Measurements from ENCODE around the gene TSHZ3.

Gene TSHZ3

DNA sequence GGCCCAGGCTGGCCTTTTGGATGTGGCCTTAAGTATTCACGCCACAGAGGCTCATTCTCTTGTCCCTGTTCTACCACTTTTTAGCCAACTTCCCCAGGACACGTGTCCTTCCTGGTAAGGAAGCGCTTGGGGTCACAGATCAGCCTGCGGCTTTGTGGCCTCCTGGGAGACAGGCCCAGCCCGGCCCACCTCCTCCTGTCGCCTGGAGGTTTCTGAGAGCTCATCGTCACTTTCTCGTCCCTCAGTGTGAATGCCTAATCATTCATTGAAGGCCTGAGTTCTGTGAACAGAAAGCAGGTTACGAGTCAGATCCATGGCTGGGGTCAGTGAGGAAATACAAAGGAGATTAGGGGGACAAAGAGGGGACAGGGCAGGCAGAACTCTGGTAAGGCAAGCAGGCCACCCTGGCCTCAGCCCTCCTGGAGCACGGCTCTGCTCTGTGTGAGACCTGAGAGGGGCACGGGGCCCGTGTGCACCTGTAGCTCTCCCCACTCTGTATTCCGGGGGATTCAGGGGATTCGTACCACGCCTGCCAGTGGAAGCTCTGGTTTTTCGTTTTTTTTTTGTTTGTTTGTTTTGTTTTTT lies 38.6 kb upstream of the TSHZ3 start:
- TF ChIP-seq, protein P1, sequence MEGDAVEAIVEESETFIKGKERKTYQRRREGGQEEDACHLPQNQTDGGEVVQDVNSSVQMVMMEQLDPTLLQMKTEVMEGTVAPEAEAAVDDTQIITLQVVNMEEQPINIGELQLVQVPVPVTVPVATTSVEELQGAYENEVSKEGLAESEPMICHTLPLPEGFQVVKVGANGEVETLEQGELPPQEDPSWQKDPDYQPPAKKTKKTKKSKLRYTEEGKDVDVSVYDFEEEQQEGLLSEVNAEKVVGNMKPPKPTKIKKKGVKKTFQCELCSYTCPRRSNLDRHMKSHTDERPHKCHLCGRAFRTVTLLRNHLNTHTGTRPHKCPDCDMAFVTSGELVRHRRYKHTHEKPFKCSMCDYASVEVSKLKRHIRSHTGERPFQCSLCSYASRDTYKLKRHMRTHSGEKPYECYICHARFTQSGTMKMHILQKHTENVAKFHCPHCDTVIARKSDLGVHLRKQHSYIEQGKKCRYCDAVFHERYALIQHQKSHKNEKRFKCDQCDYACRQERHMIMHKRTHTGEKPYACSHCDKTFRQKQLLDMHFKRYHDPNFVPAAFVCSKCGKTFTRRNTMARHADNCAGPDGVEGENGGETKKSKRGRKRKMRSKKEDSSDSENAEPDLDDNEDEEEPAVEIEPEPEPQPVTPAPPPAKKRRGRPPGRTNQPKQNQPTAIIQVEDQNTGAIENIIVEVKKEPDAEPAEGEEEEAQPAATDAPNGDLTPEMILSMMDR (IDR thresholded peaks at IDR 0.05; ENCODE audit: insufficient read depth, missing control alignments): no peak
- FAIRE-seq: no peak
- no peak for DNase-seq (ENCODE audit: insufficient read length, low spot score)

DNA sequence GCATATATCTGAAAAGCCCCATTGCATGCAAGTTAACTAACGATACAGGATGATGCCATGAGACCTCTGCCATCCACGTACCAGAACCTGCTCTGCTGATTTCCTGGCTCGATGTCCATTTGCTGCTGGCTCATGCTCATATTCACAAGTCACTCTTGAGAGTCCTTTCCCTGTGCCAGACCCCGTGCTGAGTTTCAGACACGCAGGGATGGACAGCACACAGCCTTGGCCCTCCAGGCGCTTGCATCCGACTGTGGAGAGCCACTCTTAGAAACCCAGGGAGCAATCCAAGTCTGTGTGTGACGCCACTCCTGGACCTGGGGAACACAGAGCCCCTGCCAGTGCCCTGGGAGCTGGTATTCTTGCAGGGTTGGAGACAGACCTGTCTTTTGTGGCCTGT lies 37.6 kb upstream of the TSHZ3 start:
- TF ChIP-seq, protein P1 (IDR thresholded peaks at IDR 0.05; ENCODE audit: insufficient read depth, missing control alignments): no peak
- FAIRE-seq: no peak
- no peak for DNase-seq (ENCODE audit: insufficient read length, low spot score)

DNA sequence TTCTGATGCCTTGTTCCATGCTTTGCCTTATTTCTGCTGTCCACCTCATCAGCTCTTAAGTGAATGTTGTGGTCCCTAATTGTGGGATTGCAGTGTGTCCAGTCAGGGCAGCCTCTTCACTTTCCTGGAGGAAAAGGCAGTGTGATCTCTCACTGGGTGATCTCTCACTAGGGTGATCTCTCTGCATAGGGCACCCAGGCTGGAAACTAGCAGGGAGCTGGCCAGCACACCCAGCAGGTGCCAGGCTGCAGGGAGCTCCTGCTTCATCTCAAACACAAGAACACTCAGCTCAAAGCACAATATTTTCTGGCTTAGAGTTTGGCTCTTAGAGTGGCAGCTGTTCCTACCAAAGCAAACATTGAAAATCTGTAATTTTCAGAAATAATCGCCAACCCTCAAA lies 36.5 kb upstream of the TSHZ3 start:
- FAIRE-seq (no peak), DNase-seq (ENCODE audit: insufficient read length, low spot score) (no peak)
- TF ChIP-seq, protein P1 (IDR thresholded peaks at IDR 0.05; ENCODE audit: insufficient read depth, missing control alignments): no peak

DNA sequence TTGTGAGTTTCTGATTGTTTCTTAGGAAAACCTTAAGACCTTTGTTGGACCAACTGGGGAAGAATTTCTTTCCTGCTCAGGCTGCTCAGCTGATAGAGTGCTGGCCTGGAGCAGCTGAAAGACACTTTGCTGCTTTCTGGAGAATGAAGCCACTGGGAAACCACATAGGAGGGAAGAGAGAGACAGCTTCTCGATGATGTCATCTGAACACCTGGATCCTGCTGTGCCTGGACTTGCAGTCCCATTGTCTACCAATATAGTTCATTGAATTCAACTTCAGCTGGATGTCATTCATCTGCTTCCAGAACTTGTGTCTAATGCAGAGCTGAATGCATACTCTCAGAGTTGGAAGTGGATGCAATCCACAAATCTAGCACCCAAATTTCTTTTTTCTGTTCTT lies 34.3 kb upstream of the TSHZ3 start:
- TF ChIP-seq, protein P1 (IDR thresholded peaks at IDR 0.05; ENCODE audit: insufficient read depth, missing control alignments): no peak
- DNase-seq (ENCODE audit: insufficient read length, low spot score) (no peak), FAIRE-seq (no peak)

DNA sequence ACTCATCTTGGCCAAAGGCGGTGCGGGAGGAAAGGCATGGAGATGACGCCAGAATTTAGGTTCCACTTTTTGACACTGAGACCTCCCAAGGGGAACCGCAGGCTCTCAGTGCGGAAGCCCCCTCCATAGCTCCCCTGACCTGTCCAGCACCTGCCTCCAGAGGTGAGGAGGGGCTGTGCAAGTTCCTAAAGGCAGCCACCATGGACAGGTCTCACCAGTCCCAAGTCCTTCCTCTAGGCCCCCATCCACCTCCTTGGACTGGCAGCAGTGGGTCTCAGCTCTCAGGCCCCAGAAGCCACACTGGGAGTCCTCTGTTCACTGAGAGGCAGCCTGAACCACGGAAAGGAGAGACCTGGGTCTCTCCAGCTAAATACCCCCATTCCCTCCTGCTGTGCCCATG lies 31.6 kb upstream of the TSHZ3 start:
- FAIRE-seq: no peak

DNA sequence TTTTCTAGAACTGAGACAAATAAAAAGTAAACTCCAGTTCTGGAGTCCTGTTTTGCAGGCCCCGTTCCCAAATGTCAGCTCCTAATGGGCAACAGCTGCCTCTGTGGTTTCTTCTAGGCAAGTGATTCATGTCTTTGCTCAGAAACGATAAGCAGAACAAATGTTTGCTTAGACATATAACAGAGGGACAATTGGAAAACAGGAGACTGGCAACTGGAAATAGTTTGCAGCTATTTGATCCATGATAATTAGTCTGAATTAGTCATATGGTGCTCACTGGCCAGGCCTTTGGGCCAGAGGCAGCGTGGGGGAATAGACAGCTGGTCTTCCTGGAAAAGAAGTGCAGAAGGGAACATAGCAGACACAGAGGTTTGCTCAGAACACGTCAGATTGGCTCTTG lies 29.2 kb upstream of the TSHZ3 start:
- DNase-seq (ENCODE audit: insufficient read length, low spot score) (no peak), FAIRE-seq (no peak)
- TF ChIP-seq, protein P1 (IDR thresholded peaks at IDR 0.05; ENCODE audit: insufficient read depth, missing control alignments): no peak

More for the DNA sequence above, 31.6 kb upstream of the TSHZ3 start:
- no peak for DNase-seq (ENCODE audit: insufficient read length, low spot score)
- TF ChIP-seq, protein P1 (IDR thresholded peaks at IDR 0.05; ENCODE audit: insufficient read depth, missing control alignments): no peak

DNA sequence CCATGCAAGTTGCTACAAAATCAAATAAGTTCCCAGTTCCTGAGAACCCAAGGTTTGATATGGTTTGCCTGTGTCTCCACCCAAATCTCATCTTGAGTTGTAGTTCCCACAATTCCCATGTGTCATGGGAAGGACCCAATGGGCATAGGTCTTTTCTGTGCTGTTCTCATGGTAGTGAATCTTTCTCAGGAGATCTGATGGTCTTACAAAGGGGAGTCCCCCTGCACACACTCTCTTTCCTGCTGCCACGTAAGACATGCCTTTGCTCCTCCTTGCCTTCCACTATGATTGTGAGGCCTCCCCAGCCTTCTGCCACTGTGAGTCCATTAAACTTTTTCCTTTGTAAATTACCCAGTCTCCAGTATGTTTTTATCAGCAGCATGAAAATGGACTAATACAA lies 28.5 kb upstream of the TSHZ3 start:
- no peak for DNase-seq (ENCODE audit: insufficient read length, low spot score)
- no peak for FAIRE-seq
- TF ChIP-seq, protein P1 (IDR thresholded peaks at IDR 0.05; ENCODE audit: insufficient read depth, missing control alignments): no peak

Data from D721Med (cell line).